NCI-H2171 treated with DMSO at 0.1 percent for 48 hours (cell line): Measurements from ENCODE around the gene NUMB.

ENCODE experiments used
- DNase-seq: peaks from one replicate; lab custom pipeline; 2025; lab: John Stamatoyannopoulos, UW

The NUMB gene

DNA sequence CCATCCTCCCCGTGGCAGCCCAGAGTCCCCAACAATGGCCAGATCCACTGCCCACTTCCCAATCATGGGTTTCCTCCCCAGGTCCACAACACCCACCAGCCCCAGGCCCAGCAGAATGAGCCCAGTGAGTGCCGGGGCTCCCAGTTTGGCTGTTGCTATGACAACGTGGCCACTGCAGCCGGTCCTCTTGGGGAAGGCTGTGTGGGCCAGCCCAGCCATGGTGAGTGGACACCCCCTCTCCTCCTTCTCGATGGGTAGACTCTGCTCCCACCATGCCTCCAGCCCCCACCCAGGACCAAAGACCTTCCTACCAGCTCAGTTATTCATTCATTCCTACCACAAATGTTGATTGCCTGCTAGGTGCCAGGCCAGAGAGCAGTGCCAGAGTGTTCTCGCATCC is 197.3 kb downstream of the NUMB start:
- no peak for DNase-seq

DNA sequence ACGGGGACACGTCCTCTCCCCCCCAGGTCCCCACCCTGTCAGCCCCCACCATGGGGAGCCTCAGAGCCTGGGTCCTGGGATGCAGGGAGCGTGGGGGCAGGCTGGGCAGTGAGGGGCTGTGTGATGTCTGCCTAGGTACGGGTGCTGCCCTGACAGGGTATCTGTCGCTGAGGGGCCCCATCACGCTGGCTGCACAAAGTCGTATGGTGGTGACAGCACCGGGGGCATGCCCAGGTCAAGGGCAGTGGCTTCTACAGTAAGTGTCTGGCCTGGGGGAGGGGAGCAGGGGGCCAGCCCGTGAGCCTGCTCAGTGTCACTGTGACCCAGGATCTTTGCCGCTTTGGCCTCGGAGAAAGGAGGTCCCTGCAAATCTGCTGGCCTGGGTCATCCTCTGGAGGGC is 197.8 kb downstream of the NUMB start:
- DNase-seq = no peak

GRCh38 chr14:73259837-73260236 is 198.5 kb downstream of the NUMB start:
- no peak for DNase-seq

GRCh38 chr14:73258845-73259611 is 199.3 kb downstream of the NUMB start:
- DNase-seq = no peak

DNA sequence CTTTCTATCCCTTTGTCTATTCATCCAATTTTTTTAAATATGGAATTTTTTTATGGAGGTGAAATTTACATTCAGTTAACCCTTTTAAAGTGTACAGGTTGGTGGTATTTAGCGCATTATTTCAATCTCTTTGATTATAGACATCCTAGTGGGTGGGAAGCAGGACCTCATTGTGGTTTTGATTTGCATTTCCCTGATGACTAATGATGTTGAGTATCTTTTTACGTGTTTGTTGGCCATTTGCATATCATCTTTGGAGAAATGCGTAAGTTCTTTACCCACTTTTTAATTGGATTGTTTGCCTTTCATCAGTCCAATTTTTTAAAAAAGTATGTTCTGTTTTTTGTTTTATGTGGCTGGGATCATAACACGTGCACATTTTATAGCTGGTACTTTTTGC is 200.3 kb downstream of the NUMB start:
- DNase-seq = no peak

GRCh38 chr14:73255693-73256225 is 202.6 kb downstream of the NUMB start:
- DNase-seq = no peak

DNA sequence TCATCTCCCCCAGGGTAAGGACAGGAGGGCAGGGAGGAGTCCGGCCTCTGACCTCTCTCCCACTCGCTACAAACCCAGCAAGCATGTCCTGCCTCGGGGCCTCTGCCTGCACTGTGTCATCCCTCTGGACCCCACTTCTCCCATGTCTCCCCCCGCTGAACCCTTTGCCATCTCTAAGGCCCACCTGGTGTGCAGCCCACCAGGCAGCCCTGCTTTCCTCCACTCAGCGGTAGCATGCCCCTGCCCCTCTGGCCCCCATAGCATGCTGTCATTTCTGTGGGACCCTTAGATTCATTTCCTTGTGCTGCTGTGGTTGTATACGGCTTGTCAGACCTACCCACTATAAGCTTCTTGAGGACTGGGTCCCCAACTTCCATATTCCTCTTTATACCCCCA is 203.3 kb downstream of the NUMB start:
- no peak for DNase-seq

GRCh38 chr14:73254247-73255004 is 203.9 kb downstream of the NUMB start:
- DNase-seq = no peak

DNA sequence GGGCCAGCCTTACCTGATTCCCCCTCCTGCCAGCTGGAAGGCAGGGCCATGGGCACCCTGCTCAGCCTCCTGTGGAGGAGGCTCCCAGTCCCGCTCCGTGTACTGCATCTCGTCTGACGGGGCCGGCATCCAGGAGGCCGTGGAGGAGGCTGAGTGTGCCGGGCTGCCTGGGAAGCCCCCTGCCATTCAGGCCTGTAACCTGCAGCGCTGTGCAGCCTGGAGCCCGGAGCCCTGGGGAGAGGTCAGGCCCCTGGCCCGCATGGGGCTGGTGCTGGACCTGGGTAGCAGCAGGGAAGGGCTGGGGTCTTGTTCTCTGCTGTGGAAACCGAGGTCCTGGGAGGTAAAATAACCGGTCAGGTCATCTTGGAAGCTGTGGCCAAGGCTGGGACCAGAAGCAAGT is 204.6 kb downstream of the NUMB start:
- DNase-seq = no peak

- no peak for DNase-seq
Measured at GRCh38 chr14:73253323-73253610, 205.1 kb downstream of the NUMB start.

- no peak for DNase-seq
Measured at GRCh38 chr14:73252491-73253322, 205.6 kb downstream of the NUMB start.

- no peak for DNase-seq
Measured at GRCh38 chr14:73251516-73252215, 206.7 kb downstream of the NUMB start.

DNA sequence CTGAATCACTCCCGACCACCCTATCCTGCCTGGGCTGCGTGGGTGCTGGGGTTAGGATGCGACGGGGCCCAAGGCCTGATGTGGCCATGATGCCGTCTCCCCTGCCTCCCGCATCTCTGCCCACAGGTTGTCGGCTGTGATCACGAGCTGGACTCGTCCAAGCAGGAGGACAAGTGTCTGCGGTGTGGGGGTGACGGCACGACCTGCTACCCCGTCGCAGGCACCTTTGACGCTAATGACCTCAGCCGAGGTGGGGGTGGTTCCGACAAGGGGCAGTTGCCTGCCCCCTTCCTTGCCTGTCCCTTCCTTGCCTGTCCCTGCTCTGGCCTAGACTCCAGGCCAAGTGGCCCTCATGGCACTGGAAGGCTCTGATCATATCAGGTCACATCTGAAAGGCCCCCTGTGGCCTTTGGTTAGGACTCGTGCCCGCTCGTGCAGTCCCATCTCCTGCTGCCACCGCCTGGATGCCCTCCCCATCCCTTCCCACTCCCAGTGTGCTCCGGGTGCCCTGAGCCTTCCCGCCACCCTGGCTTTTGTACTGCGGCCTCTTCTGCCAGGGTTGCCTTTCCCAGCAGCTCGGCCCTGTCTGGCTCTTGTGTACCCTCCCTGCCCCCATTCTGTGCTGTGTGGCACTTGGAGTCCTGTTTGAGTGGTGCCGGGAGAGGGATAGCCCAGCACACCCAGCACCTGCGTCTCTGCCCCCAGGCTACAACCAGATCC is 207.4 kb downstream of the NUMB start:
- no peak for DNase-seq

DNA sequence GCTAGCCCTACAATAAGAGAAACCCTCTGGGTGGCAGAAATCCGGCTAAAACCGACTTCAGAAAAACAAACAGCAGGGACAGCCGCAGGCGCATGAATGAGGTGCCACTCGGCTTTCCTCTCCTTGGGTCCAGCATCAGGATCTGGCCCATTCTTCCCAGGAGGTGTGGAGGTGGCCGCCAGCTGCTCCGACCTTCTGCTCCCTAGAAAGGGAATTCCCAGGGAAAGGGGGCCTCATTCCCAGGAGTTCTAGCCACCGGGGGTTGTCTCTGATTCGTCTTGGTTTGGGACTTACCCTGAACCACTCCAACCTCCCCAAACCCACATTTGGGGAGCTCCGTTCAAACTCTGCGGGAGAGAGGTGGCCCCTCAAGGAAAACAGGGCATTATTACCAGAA is 208.0 kb downstream of the NUMB start:
- DNase-seq = no peak

GRCh38 chr14:73249564-73250316 is 208.6 kb downstream of the NUMB start:
- DNase-seq = no peak

DNA sequence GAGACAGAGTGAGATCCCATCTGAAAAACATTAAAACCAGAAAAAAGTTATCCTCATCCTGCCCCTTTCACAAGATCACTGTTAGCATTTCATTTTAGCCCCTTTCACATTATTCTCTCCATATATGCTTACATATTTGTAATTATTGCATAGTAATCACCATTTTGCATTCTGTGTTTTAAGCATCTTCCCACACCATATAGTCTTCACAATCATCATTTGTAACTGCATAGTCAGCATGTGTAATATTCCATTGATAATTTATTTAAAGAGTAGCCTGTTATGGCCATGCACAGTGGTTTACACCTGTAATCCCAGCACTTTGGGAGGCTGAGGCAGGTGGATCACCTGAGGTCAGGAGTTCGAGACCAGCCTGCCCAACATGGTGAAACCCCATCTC is 209.2 kb downstream of the NUMB start:
- DNase-seq = no peak

DNA sequence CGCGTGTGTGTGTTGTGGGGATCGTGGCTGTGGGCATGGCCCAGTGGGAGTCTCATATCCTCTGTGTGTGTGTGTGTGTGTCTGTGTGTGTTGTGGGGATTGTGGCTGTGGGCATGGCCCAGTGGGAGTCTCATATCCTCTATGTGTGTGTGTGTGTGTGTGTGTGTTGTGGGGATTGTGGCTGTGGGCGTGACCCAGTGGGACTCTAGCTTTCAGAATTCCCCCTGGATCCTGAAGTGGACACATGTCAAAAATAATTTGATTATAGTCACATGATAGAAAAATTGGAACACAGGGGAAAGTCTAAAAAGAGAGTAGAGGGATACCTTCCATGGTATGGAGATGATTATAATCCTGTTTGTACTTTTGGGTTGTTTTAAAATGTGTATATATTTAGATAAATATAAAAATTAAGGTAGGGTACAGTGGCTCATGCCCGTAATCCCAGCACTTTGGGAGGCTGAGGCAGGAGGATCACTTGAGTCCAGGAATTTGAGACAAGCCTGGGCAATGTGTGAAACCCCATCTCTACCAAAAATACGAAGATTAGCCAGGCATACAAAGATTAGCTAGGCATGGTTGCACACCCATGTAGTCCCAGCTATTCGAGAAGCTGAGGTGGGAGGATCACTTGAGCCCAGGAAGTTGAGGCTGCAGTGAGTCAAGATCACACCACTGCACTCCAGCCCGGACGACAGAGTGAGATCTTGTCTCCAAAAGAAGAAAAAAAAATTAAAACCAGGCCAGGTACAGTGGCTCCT is 210.1 kb downstream of the NUMB start:
- no peak for DNase-seq

GRCh38 chr14:73246387-73247150 is 211.8 kb downstream of the NUMB start:
- no peak for DNase-seq
